Activated T-cell treated with anti-CD3 and anti-CD28 coated beads for 1 hour (primary cell): ENCODE data around the gene RHOBTB3.

Experiments used
- DNase-seq: peaks from one replicate; pipeline ENCODE4 v3.0.0-alpha.2; 2020; ENCODE audit warnings: low read depth

Gene RHOBTB3

DNA sequence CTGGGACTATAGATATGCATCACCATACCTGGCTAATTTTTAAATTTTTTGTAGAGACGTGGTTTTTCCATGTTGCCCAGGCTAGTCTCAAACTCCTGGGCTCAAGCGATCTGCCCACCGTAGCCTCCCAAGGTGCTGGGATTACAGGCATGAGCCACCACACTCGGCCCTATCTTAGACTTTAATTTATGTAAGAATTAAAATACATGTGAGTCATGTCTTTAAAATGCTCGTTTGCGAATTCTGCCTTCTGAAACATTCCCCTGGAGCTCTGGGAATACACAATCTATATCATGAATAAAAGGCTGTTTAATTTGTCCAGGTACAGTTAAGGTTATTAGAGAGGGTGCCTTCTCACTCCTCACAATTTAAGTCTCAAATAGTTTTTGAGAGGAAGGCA is 32.8 kb downstream of the RHOBTB3 start:
- no peak for DNase-seq

- no peak for DNase-seq
Observed at GRCh38 chr5:95768731-95769130, 37.6 kb downstream of the RHOBTB3 start.

- no peak for DNase-seq
Observed at GRCh38 chr5:95770830-95771708, 39.9 kb downstream of the RHOBTB3 start.

- no peak for DNase-seq
Observed at GRCh38 chr5:95771892-95772291, 40.8 kb downstream of the RHOBTB3 start.

- no peak for DNase-seq
Observed at GRCh38 chr5:95773335-95774059, 42.4 kb downstream of the RHOBTB3 start.

DNA sequence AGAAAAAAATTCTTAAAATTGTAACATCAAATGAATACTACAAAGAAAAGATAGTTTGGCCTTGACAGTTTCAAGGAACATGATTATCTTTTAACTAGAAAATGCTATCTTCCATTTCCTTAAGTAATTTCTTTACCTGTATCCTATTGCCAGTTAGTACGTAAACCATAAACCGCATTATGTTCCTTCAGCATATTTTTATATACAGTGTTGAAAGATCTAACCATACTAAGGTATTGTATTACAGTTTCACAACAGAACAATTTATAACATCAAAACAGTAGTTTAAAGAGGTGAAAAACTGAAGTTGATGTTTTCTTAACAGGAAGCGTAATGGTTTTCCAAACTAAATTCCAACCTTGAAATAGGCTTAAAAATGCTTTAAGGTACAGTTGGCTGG is 46.3 kb downstream of the RHOBTB3 start:
- DNase-seq: no peak

GRCh38 chr5:95778713-95779436 is 47.7 kb downstream of the RHOBTB3 start:
- DNase-seq: no peak

DNA sequence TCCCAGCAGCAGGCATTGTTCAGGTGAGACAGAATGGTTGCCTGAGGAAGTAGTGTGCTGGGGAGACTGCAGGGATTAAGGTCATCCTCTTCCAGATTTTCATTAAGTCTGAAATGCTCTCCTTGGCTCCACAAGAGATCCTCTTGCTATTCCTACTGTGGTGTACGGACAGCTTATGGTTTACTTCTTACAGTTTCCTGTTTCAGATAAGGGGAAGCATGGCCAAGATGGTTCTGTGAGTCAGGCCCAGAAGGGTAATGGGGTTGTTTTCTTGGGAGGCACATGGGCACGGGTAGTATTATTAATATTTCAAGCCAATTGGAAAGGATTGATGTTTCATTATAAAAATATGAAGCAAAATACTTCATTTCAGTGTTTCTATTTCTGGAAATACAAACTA is 48.5 kb downstream of the RHOBTB3 start:
- no peak for DNase-seq

DNA sequence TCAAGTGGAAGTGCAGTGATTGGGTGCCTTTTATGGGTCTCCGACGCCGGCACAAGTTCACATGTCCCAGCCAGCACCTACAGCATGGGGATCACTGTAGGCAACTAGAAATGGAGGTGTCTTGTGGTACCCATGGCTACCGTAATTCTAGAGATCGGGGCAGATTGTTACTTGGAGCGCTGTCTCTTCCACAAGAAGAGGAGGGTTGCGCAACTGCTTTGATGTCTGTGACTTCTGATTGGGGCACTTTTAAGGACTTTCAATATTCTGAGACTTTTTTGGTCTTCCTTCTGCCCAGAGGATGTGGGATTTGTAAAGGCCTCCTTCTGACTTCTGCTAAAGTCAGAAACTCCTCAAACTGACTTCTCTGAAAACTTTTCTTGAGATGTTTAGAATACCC is 49.5 kb downstream of the RHOBTB3 start:
- DNase-seq: no peak

- DNase-seq: peak; percentile 61
Observed at GRCh38 chr5:95781101-95781583, 50.0 kb downstream of the RHOBTB3 start.

DNA sequence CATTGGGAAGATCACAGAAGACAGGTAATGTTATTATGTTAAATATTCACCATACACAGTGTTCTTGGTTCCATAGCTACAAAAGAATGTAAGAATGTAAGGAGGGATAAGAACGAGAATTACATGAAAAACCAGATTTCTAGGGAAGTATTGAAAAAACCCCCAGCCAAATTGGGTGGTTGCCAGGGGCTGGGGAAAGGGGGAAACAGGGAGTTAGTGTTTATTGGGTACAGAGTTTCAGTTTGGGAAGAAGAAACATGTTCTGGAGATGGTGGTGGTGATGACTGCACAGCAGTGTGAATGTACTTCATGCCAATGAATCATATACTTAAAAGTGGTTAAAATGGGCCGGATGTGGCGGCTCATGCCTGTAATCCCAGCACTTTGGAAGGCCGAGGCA is 51.0 kb downstream of the RHOBTB3 start:
- no peak for DNase-seq

DNA sequence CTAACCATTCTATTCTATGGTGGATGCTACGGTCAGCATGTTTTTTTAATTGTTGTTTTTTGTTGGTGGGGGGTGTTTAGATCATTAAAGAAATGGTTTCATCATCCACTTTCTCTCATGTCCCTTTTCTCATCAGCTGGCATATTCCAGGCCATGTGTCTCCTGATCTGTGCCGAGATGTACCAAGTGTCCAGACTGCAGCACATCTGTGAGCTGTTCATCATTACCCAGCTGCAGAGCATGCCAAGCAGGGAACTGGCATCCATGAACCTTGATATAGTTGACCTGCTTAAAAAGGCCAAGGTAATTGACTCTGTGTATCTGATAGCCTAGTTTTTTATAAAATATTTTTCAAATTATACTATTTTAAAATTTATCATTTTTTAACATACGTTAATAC is 52.5 kb downstream of the RHOBTB3 start:
- DNase-seq: no peak

GRCh38 chr5:95784514-95785302 is 53.6 kb downstream of the RHOBTB3 start:
- DNase-seq: no peak

- DNase-seq: no peak
Observed at GRCh38 chr5:95786821-95787418, 55.8 kb downstream of the RHOBTB3 start.

GRCh38 chr5:95788493-95788892 is 57.4 kb downstream of the RHOBTB3 start:
- DNase-seq: no peak

DNA sequence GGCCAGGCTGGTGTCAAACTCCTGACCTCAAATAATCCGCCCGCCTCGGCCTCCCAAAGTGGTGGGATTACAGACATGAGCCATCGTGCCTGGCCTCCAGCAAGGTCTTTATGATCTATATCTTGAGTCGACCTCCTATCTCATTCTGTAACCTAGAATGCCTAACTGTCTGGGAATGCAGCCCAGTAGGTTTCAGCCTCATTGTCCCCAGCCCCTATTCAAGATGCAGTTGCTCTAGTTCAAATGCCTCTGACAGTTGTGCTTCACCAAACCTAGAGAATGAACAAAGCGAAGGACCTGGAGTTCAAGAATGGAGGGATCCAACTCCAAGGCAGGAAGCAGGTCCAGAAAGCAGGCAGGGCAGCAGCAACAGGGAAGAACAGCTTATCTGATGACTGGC is 60.6 kb downstream of the RHOBTB3 start:
- DNase-seq: no peak

- DNase-seq: no peak
Observed at GRCh38 chr5:95794070-95794516, 63.0 kb downstream of the RHOBTB3 start.

- DNase-seq: no peak
Observed at GRCh38 chr5:95797301-95797700, 66.2 kb downstream of the RHOBTB3 start.

DNA sequence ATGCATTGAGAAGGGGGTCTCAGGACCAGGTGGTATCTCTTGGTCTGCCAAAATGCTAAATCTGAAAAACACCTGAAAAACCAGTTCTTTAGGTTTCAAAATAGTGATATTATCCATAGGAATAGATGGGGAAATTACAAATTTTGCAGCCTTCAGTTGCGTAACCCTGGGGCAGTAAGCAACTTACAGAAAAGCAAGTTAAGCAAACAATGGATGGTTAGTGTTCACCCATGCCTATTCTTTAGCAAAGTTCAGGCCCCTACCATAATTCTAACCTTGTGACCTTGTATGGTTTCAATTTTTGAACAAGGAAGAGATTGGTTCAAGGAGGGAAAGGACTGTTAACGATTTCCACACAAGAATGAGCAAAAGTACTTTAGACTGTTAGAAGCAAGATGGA is 66.9 kb downstream of the RHOBTB3 start:
- no peak for DNase-seq

- DNase-seq: no peak
Observed at GRCh38 chr5:95798545-95798944, 67.4 kb downstream of the RHOBTB3 start.

GRCh38 chr5:95799191-95799835 is 68.2 kb downstream of the RHOBTB3 start:
- DNase-seq: no peak
